Stimulated activated CD4-positive, alpha-beta T cell treated with anti-CD3 and anti-CD28 coated beads, Interleukin-1b, Interleukin-23, amount 100 ng/mL, for 4 hours (primary cell): ENCODE results near the gene ADAM19.

ENCODE experiments used
- DNase-seq, 2 donors: peaks; one replicate each; pipeline ENCODE4 v3.0.0-alpha.2; 2020; ENCODE audit warnings: low read depth in 2 of 2

Gene ADAM19

GRCh38 chr5:157575381-157576020, at the start of gene ADAM19:
ADAM19 (minus strand) TSS chr5:157575775; CDS start chr5:157575696, 79 bp downstream.
- peak; percentile 39 to 55 for DNase-seq

GRCh38 chr5:157624144-157624543, 48.6 kb upstream of the ADAM19 start:
- no peak for DNase-seq

DNA sequence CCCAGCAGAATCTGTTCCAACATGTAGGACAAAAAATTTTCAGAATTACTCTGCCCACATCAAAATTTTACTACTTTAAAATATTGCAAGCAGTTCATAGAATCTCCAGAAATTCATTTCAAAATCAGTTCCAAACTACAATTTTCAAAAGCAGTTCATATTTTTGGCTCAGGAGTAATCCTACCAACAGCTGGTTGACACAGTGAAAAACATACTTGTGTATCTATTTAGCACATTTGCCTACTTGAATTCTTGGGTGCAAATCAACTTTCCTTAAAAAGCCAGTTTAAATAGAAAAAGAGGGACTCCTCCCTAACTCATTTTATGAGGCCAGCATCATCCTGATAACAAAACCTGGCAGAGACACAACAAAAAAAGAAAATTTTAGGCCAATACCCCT, 45.2 kb upstream of the ADAM19 start:
- no peak for DNase-seq

DNA sequence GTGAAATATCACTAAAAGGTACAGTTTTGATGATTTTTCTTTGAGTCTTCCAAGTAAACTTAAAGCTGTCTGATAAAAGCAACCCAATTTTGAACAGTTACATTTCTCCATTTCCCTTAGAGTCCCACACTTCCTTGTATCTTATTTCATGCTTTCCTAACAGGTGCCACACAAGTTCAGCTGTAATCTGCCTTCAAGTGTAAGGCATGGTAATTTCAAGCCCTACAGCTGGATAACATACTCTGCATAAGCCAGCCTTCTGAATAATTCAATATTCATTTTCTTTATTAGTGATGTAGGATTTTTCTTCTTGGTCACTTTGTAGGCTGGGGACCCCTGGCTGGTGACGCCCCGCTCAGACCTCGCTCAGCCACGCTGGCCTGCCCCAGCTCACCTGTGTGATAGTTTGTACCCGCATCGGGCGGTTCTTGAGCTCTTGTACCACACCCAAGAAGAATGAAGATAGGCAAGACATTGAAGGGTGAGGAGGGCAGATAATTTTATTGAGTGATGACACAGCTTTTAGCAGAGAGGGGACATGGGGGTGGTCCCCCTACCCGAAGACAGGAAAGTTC, 42.7 kb upstream of the ADAM19 start:
- no peak for DNase-seq

GRCh38 chr5:157616785-157617184, 41.2 kb upstream of the ADAM19 start:
- DNase-seq = no peak

- no peak for DNase-seq
Observed at GRCh38 chr5:157613385-157614245, 38.0 kb upstream of the ADAM19 start.

- DNase-seq = no peak
Observed at GRCh38 chr5:157612581-157612980, 37.0 kb upstream of the ADAM19 start.

DNA sequence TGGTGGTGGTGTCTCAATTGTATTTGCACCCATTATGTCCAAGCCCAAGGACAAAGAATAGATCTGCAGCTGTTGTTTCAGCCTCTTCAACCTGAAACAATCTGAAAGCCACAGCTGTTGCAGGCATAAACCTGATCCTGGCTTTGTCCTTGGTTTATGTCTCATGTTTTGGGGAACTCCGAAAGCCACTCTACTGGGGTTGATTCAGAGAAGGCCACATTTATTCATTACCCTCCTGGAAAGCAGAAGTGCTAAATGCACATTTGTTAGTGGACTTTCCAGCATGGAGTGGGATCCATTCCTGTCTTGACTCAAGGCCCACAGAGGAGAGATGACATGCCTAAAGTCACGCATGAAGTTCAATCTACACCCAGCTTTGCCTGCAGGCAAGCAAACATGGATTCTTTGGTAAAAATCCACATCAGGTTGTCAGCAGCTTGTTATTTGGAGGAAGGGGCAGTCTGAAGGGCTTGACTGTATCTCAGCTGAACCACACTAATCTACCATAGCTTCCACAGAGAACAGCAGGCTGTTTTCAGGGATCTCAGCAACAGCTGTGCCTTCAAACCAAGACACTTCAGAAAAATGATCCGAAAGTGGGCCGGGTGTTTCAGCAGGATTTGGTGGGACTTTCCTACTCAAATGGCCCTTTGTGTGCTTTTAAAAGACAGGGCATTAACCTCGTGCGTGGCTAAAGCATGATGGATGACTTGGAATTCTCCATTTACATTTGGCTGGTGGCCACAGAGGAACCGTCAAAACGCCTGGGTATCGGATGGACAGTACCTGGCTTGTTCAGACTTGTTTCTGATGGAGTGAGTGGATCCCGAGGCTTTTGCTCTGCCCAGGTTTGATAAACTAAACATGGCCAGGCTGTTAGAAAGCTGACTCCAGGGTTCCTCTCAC, 36.2 kb upstream of the ADAM19 start:
- DNase-seq = no peak

DNA sequence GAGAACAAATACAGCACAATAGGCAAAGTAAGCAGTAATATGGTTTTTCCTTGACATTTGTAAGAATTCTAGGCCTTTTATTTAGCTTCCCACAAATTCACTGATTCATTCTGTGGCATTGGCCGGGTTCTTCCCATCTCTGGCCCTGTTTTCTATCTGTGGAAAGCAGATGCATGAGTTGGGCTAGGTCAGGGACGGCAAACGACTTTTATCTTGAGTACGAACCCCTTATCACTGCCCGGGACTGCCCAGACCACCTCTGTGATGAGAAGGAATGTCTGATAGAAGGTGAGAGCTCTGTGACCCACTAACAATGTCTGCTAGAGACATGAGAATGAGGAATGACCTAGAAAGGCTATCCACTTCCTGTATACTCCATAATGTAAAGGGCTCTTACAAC, 35.4 kb upstream of the ADAM19 start:
- no peak for DNase-seq

DNA sequence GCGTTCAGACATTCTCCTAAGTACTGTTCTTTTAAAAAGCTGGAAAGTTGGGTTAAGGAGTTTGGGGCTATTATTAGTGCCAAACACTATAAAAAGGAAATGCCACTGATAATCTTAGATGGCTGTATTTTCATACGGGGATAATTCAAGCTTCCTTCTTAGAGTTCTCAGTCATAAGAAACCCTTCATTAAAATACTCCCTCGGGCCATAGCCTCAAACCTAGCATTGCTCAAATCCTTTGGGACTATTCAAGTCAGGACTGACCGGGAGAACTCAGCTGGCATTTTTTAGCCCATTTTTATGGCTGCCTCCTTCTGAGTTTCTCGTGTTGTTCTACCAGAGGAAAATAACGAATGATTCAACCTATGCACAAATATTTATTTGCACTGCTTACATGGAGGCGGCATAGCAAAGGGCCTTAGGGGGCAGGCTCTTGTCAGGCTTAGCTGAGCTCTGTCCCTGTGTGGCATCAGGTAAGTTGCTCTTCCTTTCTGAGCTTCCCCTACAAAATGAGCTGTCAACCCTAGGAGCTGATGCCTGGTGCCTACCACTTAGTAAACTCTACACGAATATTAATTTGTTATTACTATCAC, 33.5 kb upstream of the ADAM19 start:
- DNase-seq = no peak

- DNase-seq = peak; percentile 36 to 53
Observed at GRCh38 chr5:157607371-157608161, 32.0 kb upstream of the ADAM19 start.

DNA sequence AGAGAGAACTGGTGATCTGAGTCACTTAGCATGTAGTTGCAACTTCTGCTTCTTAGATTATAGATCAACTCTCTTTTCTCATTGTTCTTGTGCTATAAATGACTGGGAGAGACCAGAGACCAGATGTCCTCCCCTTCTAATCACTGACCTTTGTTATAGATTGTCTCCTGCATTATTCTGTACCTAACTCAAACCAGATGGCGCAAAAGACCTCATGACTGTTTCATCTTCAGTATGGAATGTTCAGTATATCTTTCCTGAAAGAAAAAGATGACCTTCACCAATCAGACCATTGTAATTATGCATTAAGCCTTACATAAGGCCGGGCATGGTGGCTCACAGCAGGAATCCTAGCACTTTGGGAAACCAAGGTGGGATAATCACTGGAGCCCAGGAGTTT, 30.5 kb upstream of the ADAM19 start:
- DNase-seq = no peak

DNA sequence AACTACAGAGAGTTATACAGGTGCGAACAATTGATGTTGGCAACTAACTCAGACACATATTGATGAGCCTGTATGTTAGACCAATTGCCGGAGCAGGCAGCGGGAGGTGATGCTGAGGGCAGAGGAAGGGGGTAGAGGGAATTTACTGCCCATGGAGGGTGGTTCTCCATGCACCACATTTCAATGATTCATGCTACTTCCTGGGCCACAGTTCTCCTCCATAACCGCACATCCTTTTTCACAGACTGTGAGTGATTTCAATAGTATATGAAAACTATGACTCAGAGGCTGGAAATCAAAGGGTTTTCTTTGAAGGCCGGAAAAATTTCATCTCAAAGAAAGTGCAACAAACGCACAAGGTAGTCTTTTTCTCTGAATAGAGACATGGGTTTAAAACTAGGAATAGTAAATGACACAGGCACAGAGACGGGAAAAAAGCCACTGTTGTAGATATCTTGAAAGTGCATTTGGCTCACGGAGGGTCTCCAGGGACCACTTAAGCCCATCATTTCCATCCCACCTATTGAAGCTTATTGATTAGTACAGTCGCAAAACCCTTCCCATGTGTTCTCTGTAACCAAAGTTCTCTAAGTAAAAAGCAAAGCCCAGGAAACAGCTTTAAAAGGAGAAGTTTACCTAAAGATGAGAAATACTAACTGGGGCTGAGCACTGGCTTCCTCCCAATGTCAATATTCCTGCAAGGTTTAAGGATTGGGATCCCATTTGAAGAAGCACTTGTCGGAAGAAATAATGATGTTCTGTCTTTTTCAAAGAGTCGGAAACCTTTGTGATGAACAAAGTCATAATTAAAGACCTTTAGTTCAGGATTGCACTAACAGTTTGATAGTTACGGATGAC, 28.0 kb upstream of the ADAM19 start:
- DNase-seq = peak; percentile 43 to 61

DNA sequence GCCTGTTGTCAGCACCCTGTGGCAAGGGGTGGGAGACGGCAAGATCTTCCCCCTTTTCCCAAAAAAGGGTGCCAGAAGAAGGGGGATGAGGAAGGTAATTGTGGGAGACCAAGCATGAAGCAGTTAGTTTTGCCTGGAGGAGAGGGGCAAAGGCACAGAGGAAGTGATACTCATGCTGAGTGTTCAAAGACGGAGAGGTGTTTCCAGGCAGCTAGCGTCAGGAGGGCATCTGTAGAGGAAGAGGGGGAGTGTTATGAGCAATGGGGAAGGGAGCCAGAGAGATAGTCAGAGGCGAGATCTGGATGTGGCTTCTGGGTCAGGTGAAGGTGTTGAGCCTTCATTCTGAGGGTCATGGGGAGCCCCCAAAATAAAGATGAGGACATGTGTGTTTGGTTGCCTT, 26.9 kb upstream of the ADAM19 start:
- DNase-seq = peak; percentile 17 to 52

DNA sequence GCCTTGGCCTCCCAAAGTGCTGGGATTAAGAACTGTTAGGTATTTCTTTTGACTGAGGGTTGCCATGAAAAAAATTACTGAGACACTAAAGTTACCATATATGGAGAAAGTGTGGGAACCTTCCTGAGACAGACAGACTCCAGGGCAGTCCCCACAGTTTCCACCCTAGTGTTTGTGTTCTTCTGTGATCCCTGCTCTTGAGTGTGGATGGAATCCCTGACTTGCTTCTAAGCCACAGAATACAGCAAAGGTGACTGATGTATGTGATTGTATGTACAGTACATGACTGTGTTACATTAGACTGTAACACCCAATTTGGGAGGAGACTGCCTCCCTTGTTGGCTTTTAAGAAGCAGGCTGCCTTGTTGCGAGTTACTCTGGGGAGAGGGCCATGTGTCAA, 24.7 kb upstream of the ADAM19 start:
- no peak for DNase-seq

GRCh38 chr5:157599565-157599964, 24.0 kb upstream of the ADAM19 start:
- no peak for DNase-seq

DNA sequence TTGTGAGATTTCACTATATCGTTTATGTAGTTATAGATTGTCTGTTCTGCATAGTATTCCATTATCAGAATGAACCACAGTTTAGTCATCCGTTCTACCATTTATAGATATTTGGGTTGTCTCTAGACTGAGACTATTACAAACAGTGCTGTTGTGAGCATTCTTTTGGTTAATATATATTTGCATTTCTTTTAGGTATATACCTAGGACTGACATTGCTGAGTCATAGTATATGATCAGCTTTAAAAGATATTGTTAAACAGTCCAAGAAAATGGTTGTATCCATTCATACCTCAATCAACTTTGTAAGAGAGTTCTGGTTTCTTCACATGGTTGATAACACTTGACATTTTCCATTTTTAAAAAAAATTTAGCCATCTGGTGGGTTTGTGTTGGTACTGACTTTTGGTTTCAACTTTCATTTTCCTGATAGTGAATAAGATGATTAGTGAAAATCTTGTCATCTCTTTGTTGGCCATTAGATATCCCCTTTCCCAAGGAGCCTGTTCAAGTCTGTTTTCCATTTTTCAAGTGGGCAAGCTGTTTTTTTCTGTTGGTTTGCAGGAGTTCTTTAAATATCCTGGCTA, 22.9 kb upstream of the ADAM19 start:
- no peak for DNase-seq

- no peak for DNase-seq
Observed at GRCh38 chr5:157597277-157597676, 21.7 kb upstream of the ADAM19 start.

DNA sequence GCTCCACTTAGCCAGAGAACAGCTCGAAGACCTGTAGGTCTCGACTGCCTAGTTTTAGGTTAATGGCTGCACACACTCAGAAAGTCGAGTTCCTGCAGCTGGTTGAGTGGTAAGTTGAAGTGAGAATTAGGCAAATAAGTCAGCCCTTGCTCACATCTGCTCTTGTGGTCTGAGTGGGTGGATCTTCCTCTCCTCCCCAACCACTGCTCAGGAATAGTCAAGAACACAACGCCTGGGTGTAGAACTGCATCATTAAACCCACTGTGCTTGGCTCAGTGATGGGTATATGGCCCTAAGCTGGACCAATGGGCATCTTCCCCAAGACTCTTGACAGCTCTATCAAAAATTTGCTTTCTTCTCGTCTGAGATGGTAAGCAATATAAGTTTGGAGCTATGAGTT, 20.9 kb upstream of the ADAM19 start:
- no peak for DNase-seq
